ENCODE results near the gene CLK2. TPM values are rescaled to one million over a fixed set of nuclear protein-coding genes. Genes with fewer than 3 reads are reported as not detected.
"Not testable (repeated sequence)": the region's sequence is repeated elsewhere in the genome, so short reads cannot be mapped to it uniquely, and the experiment has no call there.

Gene CLK2
- total and polyA plus RNA-seq, 2 of the 8 experiments (the other 6 are each of a cell fraction or from before 2014, with no cell fraction given), result 62.2 to 76.0 TPM

DNA sequence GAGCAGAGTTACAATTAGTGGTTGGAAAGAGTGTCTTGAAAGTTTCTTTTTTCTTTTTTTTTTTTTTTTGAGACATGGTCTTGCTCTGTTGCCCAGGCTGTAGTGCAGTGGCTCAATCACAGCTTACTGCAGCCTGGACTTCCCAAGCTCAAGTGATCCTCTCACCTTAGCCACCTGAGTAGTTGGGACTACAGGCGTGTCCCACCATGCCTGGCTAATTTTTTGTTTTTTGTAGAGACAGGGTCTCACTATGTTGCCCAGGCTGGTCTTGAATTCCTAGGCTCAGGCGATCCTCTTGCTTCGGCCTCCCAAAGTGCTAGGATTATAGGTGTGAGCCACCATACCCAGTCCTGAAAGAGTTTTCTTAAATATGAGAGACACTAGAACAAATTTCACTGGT is 26.5 kb downstream of the CLK2 start:
- H3K18ac ChIP-seq (ENCODE audit: extremely low read depth, low read length); H2BK120ac ChIP-seq (replicated peaks; ENCODE audit: low read depth, low read length); H2AK5ac ChIP-seq (ENCODE audit: low read depth, low read length); H3K4ac ChIP-seq (replicated peaks; ENCODE audit: insufficient read length, low read depth, low read length); H3K4me2 ChIP-seq (ENCODE audit: insufficient read depth in 1 of 2, low read depth in 2 of 2, low read length in 2 of 2); H3K9me3 ChIP-seq (ENCODE audit: insufficient read depth in 2 of 2, low read depth in 1 of 2, low read length in 1 of 2); H3K27ac ChIP-seq (ENCODE audit: low read depth, low read length); H3K23ac ChIP-seq (ENCODE audit: insufficient read length); H3K79me2 ChIP-seq (ENCODE audit: control insufficient read depth in 1 of 2, insufficient read depth in 2 of 2, low read length in 2 of 2); H4K8ac ChIP-seq (ENCODE audit: extremely low read depth, insufficient read depth, low read length); H2BK12ac ChIP-seq (ENCODE audit: low read depth, low read length); H3K79me1 ChIP-seq (ENCODE audit: low read depth, low read length); H3K36me3 ChIP-seq (ENCODE audit: control insufficient read depth in 2 of 4, insufficient read depth in 4 of 4, low read length in 3 of 4); H2BK5ac ChIP-seq (ENCODE audit: low read depth, low read length); H2BK20ac ChIP-seq (ENCODE audit: low read length); H3K4me1 ChIP-seq (replicated peaks in 1 of 4; ENCODE audit: control insufficient read depth in 3 of 4, insufficient read depth in 4 of 4, low read length in 3 of 4); H2BK15ac ChIP-seq (ENCODE audit: low read length); H3K9ac ChIP-seq (replicated peaks in 1 of 4; ENCODE audit: extremely low read depth in 1 of 4, low read depth in 3 of 4, low read length in 3 of 4); DNase-seq (ENCODE audit: low read depth in 1 of 2, low spot score in 2 of 2); H3K56ac ChIP-seq (replicated peaks; ENCODE audit: insufficient read length, low read depth, low read length); H3K23me2 ChIP-seq (ENCODE audit: low read depth, low read length); H4K5ac ChIP-seq (ENCODE audit: insufficient read length, low read depth, low read length); H3K4me3 ChIP-seq (ENCODE audit: extremely low read depth in 1 of 4, insufficient read depth in 2 of 4, low read depth in 3 of 4, low read length in 4 of 4); H4K91ac ChIP-seq (replicated peaks; ENCODE audit: insufficient read length, low read length); H2AFZ ChIP-seq (ENCODE audit: low read length); H4K20me1 ChIP-seq (replicated peaks in 1 of 2; ENCODE audit: control insufficient read depth in 1 of 2, insufficient read depth in 2 of 2, low read length in 2 of 2); H3K14ac ChIP-seq (ENCODE audit: insufficient read length); FAIRE-seq: not testable (repeated sequence)
- POLR2A ChIA-PET (ENCODE audit: partially characterized antibody), result interaction anchor here (1.0 to 7.1 kb wide), 7 partner anchors 14 to 43 kb away, joined by 3 to 48 read pairs (median 4); partner anchors contain the start of genes CLK2, MTX1, SCAMP3 and THBS3
- peaks cover 0 to 14% (median 4%) of the 10 kb centered on the region in 4 experiments; a peak in 2 of 7 replicates for H3K27me3 ChIP-seq (replicated peaks in 1 of 4; ENCODE audit: control insufficient read depth in 3 of 4, extremely low read depth in 1 of 4, insufficient read depth in 3 of 4, low read length in 3 of 4)
- CTCF ChIA-PET (ENCODE audit: partially characterized antibody), result interaction anchor here (0.6 to 15.2 kb wide), 6 partner anchors 10 to 480 kb away, joined by 3 to 227 read pairs (median 4); partner anchors contain the start of genes FDPS and RUSC1
- 91% methylated on average over 3 of the region's 3 CpGs; no CpG with 5 or more reads in 1 of the 2 experiments for WGBS, 2 experiments (ENCODE audit: extremely low coverage in 1 of 2, insufficient coverage in 1 of 2, insufficient read length in 1 of 2, insufficient replicate concordance in 2 of 2, low coverage in 1 of 2, low lambda C conversion rate in 2 of 2, missing lambda C conversion rate in 1 of 2)

Data from H1 (cell line).